HFF-Myc (cell line): ENCODE measurements around the gene NCK1.

Experiments used
- DNase-seq: peaks from one replicate; pipeline ENCODE4 v3.0.0-alpha.2; 2011; ENCODE audit warnings: low read depth; ENCODE audit errors: extremely low read depth
- H3K4me3 ChIP-seq: replicated peaks from 2 replicates; pipeline ENCODE4 v1.5.1; 2011; ENCODE audit warnings: low read depth, mild to moderate bottlenecking, control low read depth, low read length
- TF ChIP-seq, protein P1 (sequence below): IDR thresholded peaks from 2 replicates; pipeline ENCODE4 v1.5.1; 2012; ENCODE audit warnings: mild to moderate bottlenecking, low read depth, low read length, control low read depth; ENCODE audit errors: missing control alignments

NCK1 gene

DNA sequence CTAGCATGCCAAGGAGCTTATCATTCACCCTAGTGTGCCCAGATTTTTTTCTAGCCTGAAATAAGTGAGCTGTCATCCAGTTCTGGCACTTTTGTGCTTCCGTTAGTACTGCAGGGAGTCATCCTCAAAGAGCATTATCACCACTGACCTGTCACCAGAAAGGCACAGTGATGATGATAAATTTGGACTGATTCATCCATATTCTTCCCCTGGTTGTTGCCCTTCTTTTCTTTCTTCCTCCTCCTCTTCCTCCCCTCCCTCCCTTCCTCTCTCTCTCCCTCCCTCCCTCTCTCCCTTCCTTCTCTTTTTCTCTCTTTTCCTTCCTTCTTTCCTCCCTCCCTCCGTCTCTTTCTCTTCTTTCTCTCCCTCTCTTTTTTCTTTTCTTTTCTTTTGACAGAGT is 21.8 kb upstream of the NCK1 start:
- H3K4me3 ChIP-seq: no peak overlapping the region
- TF ChIP-seq, protein P1, sequence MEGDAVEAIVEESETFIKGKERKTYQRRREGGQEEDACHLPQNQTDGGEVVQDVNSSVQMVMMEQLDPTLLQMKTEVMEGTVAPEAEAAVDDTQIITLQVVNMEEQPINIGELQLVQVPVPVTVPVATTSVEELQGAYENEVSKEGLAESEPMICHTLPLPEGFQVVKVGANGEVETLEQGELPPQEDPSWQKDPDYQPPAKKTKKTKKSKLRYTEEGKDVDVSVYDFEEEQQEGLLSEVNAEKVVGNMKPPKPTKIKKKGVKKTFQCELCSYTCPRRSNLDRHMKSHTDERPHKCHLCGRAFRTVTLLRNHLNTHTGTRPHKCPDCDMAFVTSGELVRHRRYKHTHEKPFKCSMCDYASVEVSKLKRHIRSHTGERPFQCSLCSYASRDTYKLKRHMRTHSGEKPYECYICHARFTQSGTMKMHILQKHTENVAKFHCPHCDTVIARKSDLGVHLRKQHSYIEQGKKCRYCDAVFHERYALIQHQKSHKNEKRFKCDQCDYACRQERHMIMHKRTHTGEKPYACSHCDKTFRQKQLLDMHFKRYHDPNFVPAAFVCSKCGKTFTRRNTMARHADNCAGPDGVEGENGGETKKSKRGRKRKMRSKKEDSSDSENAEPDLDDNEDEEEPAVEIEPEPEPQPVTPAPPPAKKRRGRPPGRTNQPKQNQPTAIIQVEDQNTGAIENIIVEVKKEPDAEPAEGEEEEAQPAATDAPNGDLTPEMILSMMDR: no peak
- DNase-seq: no peak

DNA sequence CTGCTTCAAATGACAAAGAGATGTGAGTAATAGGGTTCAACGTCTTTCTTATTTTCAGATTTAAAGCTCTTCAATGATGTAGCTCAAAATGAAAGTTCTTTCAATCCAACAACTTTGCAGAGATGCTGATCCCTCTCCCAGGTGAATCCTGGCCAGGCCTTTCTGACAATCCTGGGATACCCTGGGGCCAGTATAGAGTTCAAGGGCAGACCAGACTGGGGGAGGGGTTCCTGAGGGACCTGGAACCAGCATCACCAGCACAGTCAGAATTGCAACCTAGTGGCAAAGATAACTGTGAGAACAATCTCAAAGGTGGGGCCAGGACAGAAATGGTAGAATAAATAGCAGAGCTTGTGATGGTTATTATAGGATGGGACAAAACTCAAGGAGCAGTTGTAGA is 19.7 kb upstream of the NCK1 start:
- TF ChIP-seq, protein P1: no peak
- H3K4me3 ChIP-seq: no peak overlapping the region
- DNase-seq: no peak

DNA sequence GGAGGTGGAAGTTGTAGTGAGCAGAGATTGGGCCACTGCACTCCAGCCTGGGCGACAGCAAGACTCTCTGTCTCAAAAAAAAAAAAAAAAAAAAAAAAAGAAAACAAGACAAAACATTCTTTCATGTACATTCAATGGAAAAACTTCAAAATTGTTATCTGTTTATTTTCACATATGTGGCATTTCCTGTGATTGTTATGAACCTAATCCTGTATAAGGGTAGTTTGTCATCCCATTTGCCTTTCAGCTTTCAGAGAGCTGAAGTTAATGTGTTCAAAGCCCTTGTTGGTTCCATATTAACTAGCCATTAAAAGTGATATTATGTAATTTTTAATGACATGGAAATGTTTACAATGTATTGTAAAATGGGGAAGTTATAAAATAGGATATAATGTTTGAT is 17.3 kb upstream of the NCK1 start:
- H3K4me3 ChIP-seq: no peak overlapping the region
- no peak for DNase-seq
- TF ChIP-seq, protein P1: no peak

DNA sequence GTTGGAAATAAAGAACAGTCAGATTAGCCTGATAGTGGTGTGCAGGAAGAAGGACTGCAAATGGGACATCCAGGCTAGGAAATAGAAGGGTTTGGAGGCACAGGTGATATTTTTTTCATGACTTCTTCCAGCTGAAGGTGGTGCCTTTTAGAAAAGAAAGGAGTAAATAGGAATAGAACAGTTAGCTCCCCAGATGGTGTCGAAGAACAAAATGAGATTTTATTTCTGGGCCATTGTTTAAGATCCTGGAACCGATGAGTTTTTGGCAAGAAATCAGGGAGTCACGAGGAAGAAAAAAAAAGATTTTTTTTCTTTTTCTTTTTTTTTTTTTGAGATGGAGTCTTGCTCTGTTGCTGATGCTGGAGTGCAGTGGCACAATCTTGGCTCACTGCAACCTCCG is 9.8 kb upstream of the NCK1 start:
- TF ChIP-seq, protein P1: no peak
- DNase-seq: no peak
- no peak overlapping the region for H3K4me3 ChIP-seq

DNA sequence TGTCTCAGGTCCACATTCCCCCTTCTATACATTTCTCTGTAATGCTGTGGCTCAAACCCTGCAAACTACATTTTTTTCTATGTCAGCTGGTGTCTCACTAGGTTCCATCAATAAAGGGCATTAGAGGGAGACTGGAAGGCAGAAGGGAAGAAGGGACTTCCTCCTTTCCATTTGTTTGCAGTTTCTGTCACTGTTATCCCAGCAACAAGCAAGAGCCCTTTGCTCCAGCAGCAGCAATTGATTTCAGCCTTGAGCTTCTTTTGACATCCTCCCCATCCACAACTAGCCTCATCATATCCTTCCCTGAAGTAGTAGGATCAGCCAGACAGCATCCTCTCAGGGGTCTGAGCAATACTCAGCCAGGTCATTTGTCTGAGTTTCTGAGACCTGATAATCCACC is 5.3 kb upstream of the NCK1 start:
- no peak for DNase-seq

DNA sequence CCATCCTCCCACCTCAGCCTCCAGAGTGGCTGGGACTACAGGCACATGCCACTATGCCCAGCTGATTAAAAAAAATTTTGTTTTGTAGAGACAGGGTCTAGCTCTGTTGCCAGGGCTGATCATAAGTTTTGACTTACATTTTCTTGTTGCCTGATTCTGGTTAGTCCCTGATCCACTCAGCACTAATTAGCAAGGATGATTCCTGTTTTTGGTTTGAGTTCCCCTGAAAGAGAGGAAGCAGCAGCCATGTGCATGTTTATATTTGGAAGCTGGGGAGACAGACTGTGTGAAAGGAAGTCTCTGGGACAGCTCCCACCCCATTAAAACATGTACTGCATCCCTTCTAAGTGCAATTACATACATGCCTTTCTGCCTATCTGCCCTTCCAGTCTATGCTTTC is 3.6 kb upstream of the NCK1 start:
- no peak overlapping the region for H3K4me3 ChIP-seq
- TF ChIP-seq, protein P1: no peak
- DNase-seq: no peak

More for the DNA sequence above, 5.3 kb upstream of the NCK1 start:
- H3K4me3 ChIP-seq: no peak overlapping the region
- TF ChIP-seq, protein P1: no peak

DNA sequence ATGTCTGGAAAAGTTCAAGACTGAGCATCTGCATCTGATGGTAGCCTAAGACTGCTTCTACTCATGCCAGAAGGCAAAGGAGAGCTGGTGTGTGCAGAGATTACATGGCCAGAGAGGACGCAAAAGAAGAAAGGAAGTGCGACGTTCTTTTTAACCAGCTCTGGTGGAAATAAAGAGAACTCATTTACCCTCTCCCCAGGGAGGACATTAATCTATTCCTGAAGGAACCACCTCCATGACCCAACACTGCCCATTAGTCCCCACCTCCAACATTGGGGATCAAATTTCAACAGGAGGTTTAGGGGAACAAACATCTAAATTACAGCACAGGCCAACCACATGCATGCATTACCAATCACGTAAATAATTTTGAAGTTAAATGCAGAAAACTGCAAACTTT is 1.5 kb upstream of the NCK1 start:
- no peak for DNase-seq
- H3K4me3 ChIP-seq: peak overlapping the region; percentile 87
- TF ChIP-seq, protein P1: no peak
